ENCODE measurements around the gene PLEKHM1. TPM values are rescaled to one million over a fixed set of nuclear protein-coding genes. Genes with fewer than 3 reads are reported as not detected.
"Not testable (repeated sequence)": the region's sequence is repeated elsewhere in the genome, so short reads cannot be mapped to it uniquely, and the experiment has no call there.

PLEKHM1 gene
- total RNA-seq, 1 experiment from 2014 or later, result 14.7 TPM

DNA sequence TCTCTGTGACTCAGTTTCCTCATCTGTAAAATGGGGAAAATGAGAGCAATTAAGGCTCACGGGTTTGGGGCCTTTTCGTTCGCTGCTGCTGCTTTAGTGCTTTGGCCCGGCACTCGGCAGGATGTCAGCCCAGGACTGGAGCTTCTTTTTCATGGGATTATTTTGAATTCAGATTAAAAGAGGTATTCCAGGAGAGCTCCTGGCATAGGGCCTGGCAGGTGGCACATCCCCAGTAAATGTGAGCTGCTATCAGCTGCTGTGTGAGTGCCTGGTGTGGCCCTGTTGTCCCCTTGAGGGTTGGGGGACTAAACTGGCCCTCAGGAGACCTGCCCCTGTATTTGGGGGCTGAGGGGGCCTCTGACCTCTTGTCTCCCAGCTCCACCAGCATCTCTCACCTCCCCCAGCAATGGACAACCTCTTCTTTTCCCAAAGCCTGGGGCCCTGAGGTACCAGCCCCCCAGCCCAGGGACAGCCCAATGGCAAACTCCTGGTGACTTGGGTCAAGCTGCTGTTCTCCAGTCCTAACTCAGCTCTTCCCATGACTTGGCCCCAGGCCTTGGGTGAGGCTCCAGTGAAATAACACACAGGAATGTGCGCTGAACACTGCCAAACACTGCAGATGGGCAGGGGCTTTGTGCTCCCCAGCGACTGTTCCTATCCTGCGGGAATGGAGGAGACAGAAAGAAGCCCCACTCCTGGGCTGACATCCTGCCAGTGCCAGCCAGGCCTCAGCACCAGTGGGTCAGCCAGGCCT, 43.5 kb downstream of the PLEKHM1 start:
- DNase-seq, result peak; percentile 67
- H3K4me3 ChIP-seq, H3K36me3 ChIP-seq, H3K27me3 ChIP-seq, H3K9me3 ChIP-seq: not testable (repeated sequence)

DNA sequence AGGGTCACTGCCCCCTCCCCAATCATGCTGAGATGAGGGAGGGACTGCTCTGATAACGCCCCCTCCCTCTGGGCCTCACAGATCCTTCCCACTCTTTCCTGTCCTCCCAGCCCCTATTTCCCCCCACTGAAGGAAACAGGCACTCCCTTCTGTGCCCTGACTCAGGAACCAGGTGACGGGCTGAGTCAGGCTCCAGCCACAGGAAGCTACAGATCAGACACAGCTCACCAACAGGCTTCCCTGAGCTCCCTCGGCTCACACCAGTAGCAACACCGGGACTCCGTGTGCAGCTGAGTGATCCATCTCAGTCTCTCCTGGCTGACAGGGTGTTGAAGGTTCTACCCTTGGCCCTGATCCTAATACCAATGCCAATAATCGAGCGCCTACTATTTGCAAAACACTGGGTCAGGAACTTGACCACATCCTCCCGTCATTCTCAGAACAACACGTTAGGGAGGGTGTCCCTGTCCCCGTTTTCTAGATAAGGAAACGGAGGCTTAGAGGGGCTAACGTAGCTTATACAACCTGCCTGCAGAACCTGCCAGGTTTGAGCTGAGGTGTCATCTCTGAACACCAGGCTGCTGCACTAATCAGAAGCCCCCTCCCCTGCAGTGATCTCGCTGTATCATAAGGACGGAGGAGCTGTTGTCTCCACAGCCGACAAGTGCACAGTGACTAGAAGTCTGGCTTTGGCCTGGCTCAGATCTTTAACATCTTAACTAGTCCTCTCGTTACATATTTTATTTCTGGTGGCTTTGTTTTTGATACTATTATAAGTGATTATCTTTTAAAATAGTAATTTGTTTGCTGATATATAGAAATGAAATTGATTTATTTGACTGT, 44.4 kb downstream of the PLEKHM1 start:
- H3K9me3 ChIP-seq, H3K4me3 ChIP-seq, H3K27me3 ChIP-seq, H3K36me3 ChIP-seq: not testable (repeated sequence)
- peak; percentile 65 for DNase-seq

GRCh38 chr17:45444856-45445820, 45.4 kb downstream of the PLEKHM1 start:
- H3K36me3 ChIP-seq, DNase-seq, H3K27me3 ChIP-seq, H3K9me3 ChIP-seq, H3K4me3 ChIP-seq: not testable (repeated sequence)

DNA sequence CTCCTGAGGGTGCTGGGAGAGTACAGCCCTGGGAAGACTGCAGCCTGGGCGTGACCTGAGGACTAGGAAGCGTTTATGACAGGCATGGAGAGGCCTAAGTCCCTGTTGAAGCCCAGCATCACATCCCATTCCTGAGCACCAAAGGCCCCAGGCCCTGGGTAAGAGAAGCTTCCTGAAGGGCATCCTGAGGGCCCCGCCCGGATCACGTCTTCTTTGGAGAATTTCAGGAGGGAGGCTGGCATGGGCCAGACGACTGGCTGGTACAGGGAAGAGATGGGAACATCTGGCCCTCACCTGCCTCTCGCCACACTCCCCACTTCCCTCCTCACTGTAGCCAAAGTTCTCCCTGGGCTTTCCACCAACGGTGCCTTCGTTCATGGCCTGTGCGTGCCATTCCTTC, 46.2 kb downstream of the PLEKHM1 start:
- H3K9me3 ChIP-seq, H3K36me3 ChIP-seq, DNase-seq, H3K27me3 ChIP-seq, H3K4me3 ChIP-seq: not testable (repeated sequence)

GRCh38 chr17:45443371-45444260, 46.9 kb downstream of the PLEKHM1 start:
- not testable (repeated sequence) for H3K4me3 ChIP-seq, H3K9me3 ChIP-seq, H3K36me3 ChIP-seq, DNase-seq, H3K27me3 ChIP-seq

GRCh38 chr17:45441526-45442310, 48.8 kb downstream of the PLEKHM1 start:
- Histone ChIP-seq H3K27me3 (no peaks in the 10 kb centered on the region), H3K4me3 (no peak overlapping the region), H3K36me3 (no peaks in the 10 kb centered on the region), H3K9me3 (no peaks in the 10 kb centered on the region)
- DNase-seq, result no peak

- not testable (repeated sequence) for H3K36me3 ChIP-seq, H3K4me3 ChIP-seq, H3K9me3 ChIP-seq, H3K27me3 ChIP-seq, DNase-seq
These were observed 49.5 kb downstream of the PLEKHM1 start for GRCh38 chr17:45440839-45441515.

DNA sequence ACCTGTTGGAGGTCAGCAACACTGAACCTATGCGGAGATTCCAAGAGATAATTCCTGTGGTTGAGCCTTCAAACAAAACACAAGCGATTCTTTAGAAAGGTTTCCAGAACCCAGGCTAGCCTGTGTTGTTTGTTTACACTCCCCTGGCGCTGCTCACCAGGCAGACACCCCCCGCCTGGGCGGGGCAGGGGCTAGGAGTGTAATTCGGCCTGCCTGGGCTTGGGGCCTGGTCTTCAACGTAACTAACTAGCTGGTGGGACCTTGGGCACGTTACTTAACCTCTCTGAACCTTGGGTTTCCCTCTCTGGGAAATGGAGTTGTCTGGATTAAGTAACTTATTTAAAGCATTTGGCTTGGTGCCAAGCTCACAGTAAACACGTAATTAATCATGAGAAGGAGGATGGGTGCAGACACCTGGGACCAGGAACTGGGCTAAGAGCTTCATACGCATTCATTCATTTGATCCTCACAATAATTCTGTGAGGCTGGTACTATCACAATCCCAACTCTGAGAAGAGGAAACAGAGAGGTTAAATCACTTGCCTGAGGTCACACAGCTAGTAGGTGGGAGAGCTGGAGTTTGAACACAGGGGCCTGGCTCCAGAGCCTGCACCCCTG, 50.3 kb downstream of the PLEKHM1 start:
- Histone ChIP-seq H3K9me3 (no peaks in the 10 kb centered on the region), H3K4me3 (no peak overlapping the region), H3K27me3 (no peaks in the 10 kb centered on the region), H3K36me3 (no peaks in the 10 kb centered on the region)
- no peak for DNase-seq

DNA sequence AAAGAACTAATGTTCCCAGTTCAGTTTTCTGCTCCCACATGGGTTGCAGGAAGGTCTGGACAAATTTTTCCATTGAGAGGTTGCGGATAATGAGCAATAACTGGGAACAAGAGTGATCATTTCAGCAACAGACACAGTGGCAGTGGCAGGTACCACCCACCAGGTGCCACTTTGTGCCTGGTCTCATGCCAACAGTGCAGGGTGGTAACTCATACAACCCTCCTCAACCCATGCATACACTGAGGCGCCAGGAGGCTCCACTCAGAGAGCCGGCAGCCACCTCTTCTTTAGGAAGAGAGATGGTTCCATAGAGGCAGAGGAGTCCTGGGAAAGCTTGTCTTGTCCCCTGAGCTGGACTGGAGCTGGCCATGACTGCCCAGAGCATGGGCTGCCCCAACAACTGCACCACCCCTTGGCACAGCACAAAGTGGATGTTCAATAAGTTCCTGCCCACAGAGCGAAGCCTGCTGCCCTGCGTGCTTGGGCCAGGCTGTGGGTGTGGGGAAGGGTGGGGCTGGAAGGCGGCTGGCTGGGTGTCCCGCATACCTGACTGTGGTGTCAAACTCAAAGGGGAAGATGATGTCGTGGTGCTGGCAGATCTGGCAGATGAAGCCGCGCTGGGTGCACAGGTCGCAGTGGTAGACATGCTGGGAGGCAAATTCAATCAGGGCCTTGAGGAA, 51.5 kb downstream of the PLEKHM1 start:
- H3K36me3 ChIP-seq, result no peaks in the 10 kb centered on the region
- H3K9me3 ChIP-seq, result no peaks in the 10 kb centered on the region
- H3K4me3 ChIP-seq, result no peak overlapping the region
- peak; percentile 38 for DNase-seq
- H3K27me3 ChIP-seq, result no peaks in the 10 kb centered on the region

- Histone ChIP-seq H3K27me3 (no peaks in the 10 kb centered on the region), H3K36me3 (no peaks in the 10 kb centered on the region), H3K9me3 (no peaks in the 10 kb centered on the region), H3K4me3 (no peak overlapping the region)
- DNase-seq, result no peak
These were observed 52.8 kb downstream of the PLEKHM1 start for GRCh38 chr17:45437465-45438283.

- H3K36me3 ChIP-seq, result no peaks in the 10 kb centered on the region
- H3K4me3 ChIP-seq, result no peak overlapping the region
- DNase-seq, result no peak
- no peaks in the 10 kb centered on the region for H3K9me3 ChIP-seq
- H3K27me3 ChIP-seq, result no peaks in the 10 kb centered on the region
These were observed 53.7 kb downstream of the PLEKHM1 start for GRCh38 chr17:45436625-45437464.

- DNase-seq, result no peak
- Histone ChIP-seq H3K4me3 (no peak overlapping the region), H3K9me3 (no peaks in the 10 kb centered on the region), H3K27me3 (no peaks in the 10 kb centered on the region), H3K36me3 (no peaks in the 10 kb centered on the region)
These were observed 54.4 kb downstream of the PLEKHM1 start for GRCh38 chr17:45436161-45436560.

DNA sequence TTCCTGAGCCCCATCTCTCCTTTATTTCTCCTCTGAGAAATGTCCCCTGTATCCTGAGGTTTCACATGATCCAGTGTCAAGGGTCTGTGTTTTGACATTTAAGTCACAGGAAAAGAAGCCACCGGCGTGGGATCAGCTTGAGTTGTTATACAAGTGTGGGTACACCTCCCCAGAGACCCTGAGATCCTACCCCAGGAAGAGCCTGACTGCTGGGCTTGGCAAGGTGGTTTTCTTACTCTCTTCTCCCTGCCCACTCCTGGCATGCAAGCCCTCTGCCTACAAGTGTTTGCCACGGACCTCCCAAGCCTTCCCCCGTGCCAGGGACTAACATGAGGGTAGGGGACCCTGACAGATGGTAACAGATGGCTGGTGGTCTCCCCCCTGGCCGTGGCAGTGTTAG, 55.0 kb downstream of the PLEKHM1 start:
- H3K4me3 ChIP-seq, result no peak overlapping the region
- no peaks in the 10 kb centered on the region for H3K36me3 ChIP-seq
- DNase-seq, result no peak
- H3K27me3 ChIP-seq, result no peaks in the 10 kb centered on the region
- H3K9me3 ChIP-seq, result no peaks in the 10 kb centered on the region

All from MG63 (cell line).